Activated B cell treated with CpG ODN at 0.5 μM for 24 hours (primary cell): ENCODE data around the gene LCMT2. TPM values are rescaled to one million over a fixed set of nuclear protein-coding genes. Genes with fewer than 3 reads are reported as not detected.

Experiments
- ATAC-seq: fragments of 200-7000 bp; cut with Tn5 transposase; one replicate; pipeline ENCODE4 v1.10.0; 2021; ENCODE audit warnings: low read depth, mild to moderate bottlenecking, moderate library complexity
- CTCF ChIA-PET: fragments of 350-600 bp; sonication (Branson Sonifier 250); formaldehyde crosslinking; loops from one replicate; lab custom pipeline; 2021; ENCODE audit warnings: antibody characterized with exemption; lab: Charles Lee
- POLR2A ChIA-PET: fragments of 350-600 bp; sonication (Branson Sonifier 250); formaldehyde crosslinking; loops from one replicate; lab custom pipeline; 2021; ENCODE audit warnings: antibody characterized with exemption; lab: Charles Lee
- DNase-seq: peaks from one replicate; pipeline ENCODE4 v3.0.0; 2022
- H3K27ac Mint-ChIP-seq: one replicate; pipeline ENCODE4 v1.8.0; 2020; ENCODE audit warnings: mixed read lengths
- H3K27me3 Mint-ChIP-seq: one replicate; pipeline ENCODE4 v1.8.0; 2021; ENCODE audit warnings: mixed read lengths
- H3K36me3 Mint-ChIP-seq: one replicate; pipeline ENCODE4 v1.8.0; 2021; ENCODE audit warnings: low read depth, mixed read lengths
- H3K4me1 Mint-ChIP-seq: one replicate; pipeline ENCODE4 v1.8.0; 2021; ENCODE audit warnings: mixed read lengths
- H3K4me3 Mint-ChIP-seq: one replicate; pipeline ENCODE4 v1.8.0; 2020; ENCODE audit warnings: mild to moderate bottlenecking, mixed read lengths
- H3K9me3 Mint-ChIP-seq: one replicate; pipeline ENCODE4 v1.8.0; 2020; ENCODE audit warnings: mixed read lengths
- intact Hi-C: fragments of 100-400 bp; cut with micrococcal nuclease; formaldehyde crosslinking; loops from one replicate; pipeline ENCODE4 v1.15.1; 2024
- total RNA-seq: library from RNA; stranded (reverse); gene quantifications from 2 replicates; pipeline ENCODE4 v1.2.3, GENCODE V29; 2022
- TF ChIP-seq, protein P1 (sequence below): fragments of 200-600 bp; IDR thresholded peaks from one replicate; pipeline ENCODE4 v1.8.0; 2022; ENCODE audit warnings: antibody characterized with exemption, mild to moderate bottlenecking

The LCMT2 gene
- total RNA-seq, 1 donor from 2014 or later = 17.1 TPM

DNA sequence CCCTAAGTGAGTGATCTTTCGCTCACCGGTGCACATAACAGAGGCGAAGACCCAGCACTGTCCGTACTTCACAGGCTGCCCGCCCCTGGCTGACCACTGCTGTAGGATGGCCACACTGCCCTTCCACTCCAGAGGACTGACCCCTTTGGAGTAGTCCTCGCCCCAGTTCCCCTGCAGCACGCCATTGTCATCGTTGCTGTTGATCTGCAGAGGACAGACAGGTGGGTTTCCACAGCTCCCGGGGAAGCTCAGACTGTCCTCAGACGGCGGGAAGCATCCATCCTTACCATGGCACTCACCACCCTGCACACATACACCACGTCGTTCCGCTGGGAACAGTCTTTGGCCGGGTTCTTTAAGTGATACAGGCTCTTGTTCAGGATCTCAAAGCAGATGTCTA, 43.1 kb downstream of the LCMT2 start:
- no peaks in the 10 kb centered on the region for H3K9me3 Mint-ChIP-seq
- no peaks in the 10 kb centered on the region for H3K36me3 Mint-ChIP-seq
- no peak overlapping the region for H3K4me3 Mint-ChIP-seq
- ATAC-seq (no peak), DNase-seq (no peak)
- CTCF ChIA-PET = interaction anchor here (1.1 to 7.8 kb wide), 5 partner anchors 12 to 101 kb away, joined by 3 to 290 read pairs (median 15); no protein-coding TSS in a partner anchor
- POLR2A ChIA-PET = no interaction called here
- intact Hi-C loops = no loop called here
- H3K4me1 Mint-ChIP-seq = peaks cover 14% of the 10 kb centered on the region
- H3K27ac Mint-ChIP-seq = no peak overlapping the region
- TF ChIP-seq, protein P1, sequence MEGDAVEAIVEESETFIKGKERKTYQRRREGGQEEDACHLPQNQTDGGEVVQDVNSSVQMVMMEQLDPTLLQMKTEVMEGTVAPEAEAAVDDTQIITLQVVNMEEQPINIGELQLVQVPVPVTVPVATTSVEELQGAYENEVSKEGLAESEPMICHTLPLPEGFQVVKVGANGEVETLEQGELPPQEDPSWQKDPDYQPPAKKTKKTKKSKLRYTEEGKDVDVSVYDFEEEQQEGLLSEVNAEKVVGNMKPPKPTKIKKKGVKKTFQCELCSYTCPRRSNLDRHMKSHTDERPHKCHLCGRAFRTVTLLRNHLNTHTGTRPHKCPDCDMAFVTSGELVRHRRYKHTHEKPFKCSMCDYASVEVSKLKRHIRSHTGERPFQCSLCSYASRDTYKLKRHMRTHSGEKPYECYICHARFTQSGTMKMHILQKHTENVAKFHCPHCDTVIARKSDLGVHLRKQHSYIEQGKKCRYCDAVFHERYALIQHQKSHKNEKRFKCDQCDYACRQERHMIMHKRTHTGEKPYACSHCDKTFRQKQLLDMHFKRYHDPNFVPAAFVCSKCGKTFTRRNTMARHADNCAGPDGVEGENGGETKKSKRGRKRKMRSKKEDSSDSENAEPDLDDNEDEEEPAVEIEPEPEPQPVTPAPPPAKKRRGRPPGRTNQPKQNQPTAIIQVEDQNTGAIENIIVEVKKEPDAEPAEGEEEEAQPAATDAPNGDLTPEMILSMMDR = no peak
- H3K27me3 Mint-ChIP-seq = peaks cover 3% of the 10 kb centered on the region

DNA sequence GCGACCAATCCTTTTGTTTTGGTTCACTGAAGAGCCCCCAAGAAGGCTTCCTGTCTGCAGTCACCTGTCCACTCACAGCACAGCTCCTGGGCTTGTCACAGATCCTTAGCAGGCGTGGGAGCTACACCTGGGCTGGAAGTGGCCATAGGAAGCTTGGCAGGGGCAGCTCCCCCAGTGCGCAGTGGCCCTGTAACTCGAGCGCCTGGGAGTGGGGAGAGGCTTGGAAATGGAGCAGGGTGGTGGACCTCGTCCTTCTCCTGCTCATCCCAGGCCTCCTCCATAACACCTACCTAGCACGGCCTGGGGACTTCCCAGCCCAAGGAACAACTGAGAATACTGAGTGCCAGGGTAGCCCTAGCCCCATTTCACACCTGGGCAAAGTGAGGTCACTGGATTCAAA, 44.3 kb downstream of the LCMT2 start:
- TF ChIP-seq, protein P1 = no peak

DNA sequence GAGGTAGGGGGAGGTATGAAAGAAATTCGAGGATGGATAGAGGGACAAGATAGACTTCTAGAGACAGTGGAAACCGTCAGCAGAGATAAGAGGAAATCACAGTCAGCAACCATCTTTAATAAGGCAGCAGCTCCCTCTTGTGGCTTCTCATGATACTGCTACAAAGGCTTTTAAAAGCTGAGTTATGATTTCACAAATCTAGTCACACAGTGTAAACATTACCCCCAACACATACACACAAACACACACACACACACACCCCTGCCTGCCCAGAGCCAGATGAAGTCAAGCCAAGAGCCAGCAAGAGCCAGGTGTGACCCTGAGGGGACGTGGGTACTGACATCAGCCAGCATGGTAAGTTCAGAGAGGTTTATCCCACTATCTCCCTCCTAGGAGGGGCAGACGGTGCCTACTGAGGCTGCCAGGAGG, 44.8 kb downstream of the LCMT2 start:
- Mint-ChIP-seq H3K4me1 (peaks cover 14% of the 10 kb centered on the region), H3K4me3 (no peak overlapping the region), H3K27ac (no peak overlapping the region), H3K36me3 (no peaks in the 10 kb centered on the region), H3K9me3 (no peaks in the 10 kb centered on the region), H3K27me3 (peaks cover 2% of the 10 kb centered on the region)
- ChIA-PET POLR2A (interaction anchor here (0.6 to 1.0 kb wide), 3 partner anchors 60 to 142 kb away, joined by 3 to 8 read pairs (median 7); no protein-coding TSS in a partner anchor), CTCF (interaction anchor here (0.6 to 7.8 kb wide), 21 partner anchors 9 to 582 kb away, joined by 3 to 290 read pairs (median 4); no protein-coding TSS in a partner anchor)
- DNase-seq (no peak), ATAC-seq (peak; percentile 75)
- TF ChIP-seq, protein P1 = peak; percentile 56
- intact Hi-C loops = loop anchor here (1.0 kb wide), 3 partner anchors 60 to 581 kb away; no protein-coding TSS in a partner anchor

More for the DNA sequence above, 44.3 kb downstream of the LCMT2 start:
- CTCF ChIA-PET = interaction anchor here (0.6 to 7.8 kb wide), 19 partner anchors 9 to 582 kb away, joined by 3 to 290 read pairs (median 4); no protein-coding TSS in a partner anchor
- ATAC-seq = no peak
- intact Hi-C loops = no loop called here
- POLR2A ChIA-PET = interaction anchor here (0.6 to 1.0 kb wide), 3 partner anchors 61 to 141 kb away, joined by 3 to 8 read pairs (median 7); no protein-coding TSS in a partner anchor
- Mint-ChIP-seq H3K36me3 (no peaks in the 10 kb centered on the region), H3K4me1 (peaks cover 14% of the 10 kb centered on the region), H3K4me3 (no peak overlapping the region), H3K9me3 (no peaks in the 10 kb centered on the region), H3K27ac (no peak overlapping the region), H3K27me3 (peaks cover 3% of the 10 kb centered on the region)
- DNase-seq = no peak

DNA sequence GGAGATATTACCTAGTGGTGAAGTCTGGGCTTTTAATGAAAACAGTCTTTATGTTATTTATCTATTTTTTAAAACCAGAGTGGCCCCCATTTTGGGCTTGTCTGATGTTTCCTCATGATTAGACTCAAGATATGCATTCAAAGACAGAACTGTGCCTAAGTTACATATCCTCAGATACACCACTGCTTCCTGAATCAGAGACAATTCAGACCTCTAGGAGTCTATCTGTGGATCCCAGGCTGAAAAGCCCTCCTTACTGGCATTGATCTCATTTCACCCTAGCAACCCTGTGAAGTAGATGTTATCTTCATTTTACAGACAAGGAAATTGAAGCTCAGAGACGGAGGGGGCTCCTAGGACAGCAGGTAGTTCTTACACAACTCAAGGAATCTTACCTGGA, 46.8 kb downstream of the LCMT2 start:
- no peak for DNase-seq
- TF ChIP-seq, protein P1 = no peak
- Mint-ChIP-seq H3K4me3 (no peak overlapping the region), H3K27me3 (no peaks in the 10 kb centered on the region), H3K4me1 (peaks cover 14% of the 10 kb centered on the region), H3K9me3 (no peaks in the 10 kb centered on the region), H3K27ac (no peak overlapping the region), H3K36me3 (no peaks in the 10 kb centered on the region)
- CTCF ChIA-PET = interaction anchor here (7.8 kb wide), 1 partner anchor 59 kb away, joined by 290 read pairs; no protein-coding TSS in a partner anchor
- intact Hi-C loops = no loop called here
- ATAC-seq = no peak
- POLR2A ChIA-PET = no interaction called here

DNA sequence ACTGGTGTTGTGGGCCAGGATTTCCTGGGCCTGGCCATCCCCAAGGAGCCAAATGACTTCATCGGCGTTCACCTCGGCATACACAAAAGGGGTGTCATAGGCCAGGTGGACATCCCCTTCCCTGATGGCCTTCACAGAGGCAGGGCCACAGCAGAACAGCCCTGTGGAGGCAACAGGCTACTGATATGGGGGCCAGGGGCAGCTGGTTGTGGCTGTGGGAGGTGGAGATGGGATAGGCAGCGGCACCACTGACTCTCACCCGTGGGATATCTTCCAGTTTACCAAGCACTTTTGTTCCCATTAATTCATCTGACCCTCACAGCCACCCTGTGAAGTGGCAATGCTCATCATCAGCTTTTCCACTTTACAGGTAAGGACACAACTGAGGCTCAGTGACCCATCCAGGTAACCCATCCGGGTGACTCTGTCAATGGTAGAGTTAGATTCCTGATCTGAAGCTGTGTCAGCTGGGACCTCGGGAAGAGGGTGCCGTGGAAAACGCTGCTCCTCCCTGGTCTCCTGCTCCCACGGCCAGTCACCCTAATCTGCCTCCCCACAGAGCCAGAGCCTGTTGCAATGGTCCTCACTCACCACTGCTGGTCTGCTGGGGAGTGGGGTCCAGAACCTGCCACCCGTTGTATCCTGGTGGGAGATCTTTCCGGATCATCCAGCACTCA, 48.3 kb downstream of the LCMT2 start:
- intact Hi-C loops = no loop called here
- DNase-seq (no peak), ATAC-seq (no peak)
- POLR2A ChIA-PET = no interaction called here
- no peak overlapping the region for H3K27ac Mint-ChIP-seq
- H3K9me3 Mint-ChIP-seq = no peaks in the 10 kb centered on the region
- H3K4me3 Mint-ChIP-seq = no peak overlapping the region
- CTCF ChIA-PET = interaction anchor here (7.8 kb wide), 1 partner anchor 58 kb away, joined by 290 read pairs; no protein-coding TSS in a partner anchor
- TF ChIP-seq, protein P1 = no peak
- peaks cover 15% of the 10 kb centered on the region for H3K4me1 Mint-ChIP-seq
- H3K27me3 Mint-ChIP-seq = no peaks in the 10 kb centered on the region
- no peaks in the 10 kb centered on the region for H3K36me3 Mint-ChIP-seq
